ENCODE data around the gene CHMP3.

DNA sequence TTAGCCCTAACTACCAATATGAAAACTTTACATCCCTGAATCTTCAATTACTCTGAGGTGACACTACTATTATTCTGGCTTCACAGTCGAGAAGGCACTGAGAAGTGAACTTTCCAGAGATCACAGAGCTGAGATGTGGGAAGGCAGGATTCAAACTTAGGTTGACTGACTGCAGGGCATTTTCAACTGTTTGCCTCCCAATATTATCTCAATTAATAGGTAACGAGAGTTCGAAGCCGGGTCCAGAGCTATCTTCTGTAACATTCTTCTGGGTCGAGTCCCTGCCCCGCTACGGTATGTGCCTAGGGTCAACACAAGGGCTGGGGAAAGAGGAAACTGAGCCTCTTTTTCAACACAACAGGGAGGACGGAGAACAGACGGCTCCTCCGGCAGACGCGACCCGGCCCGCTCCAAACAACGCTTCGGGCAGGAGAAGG lies 740 bp downstream of the CHMP3 start:
- TF ChIP-seq, protein P1, sequence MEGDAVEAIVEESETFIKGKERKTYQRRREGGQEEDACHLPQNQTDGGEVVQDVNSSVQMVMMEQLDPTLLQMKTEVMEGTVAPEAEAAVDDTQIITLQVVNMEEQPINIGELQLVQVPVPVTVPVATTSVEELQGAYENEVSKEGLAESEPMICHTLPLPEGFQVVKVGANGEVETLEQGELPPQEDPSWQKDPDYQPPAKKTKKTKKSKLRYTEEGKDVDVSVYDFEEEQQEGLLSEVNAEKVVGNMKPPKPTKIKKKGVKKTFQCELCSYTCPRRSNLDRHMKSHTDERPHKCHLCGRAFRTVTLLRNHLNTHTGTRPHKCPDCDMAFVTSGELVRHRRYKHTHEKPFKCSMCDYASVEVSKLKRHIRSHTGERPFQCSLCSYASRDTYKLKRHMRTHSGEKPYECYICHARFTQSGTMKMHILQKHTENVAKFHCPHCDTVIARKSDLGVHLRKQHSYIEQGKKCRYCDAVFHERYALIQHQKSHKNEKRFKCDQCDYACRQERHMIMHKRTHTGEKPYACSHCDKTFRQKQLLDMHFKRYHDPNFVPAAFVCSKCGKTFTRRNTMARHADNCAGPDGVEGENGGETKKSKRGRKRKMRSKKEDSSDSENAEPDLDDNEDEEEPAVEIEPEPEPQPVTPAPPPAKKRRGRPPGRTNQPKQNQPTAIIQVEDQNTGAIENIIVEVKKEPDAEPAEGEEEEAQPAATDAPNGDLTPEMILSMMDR (IDR thresholded peaks at IDR 0.05): no peak
- no peak for TF ChIP-seq RAD21 (IDR thresholded peaks at IDR 0.05; ENCODE audit: low read length)
- no peak for TF ChIP-seq YY1 (IDR thresholded peaks at IDR 0.05; ENCODE audit: low read depth)
- TF ChIP-seq EP300 (IDR thresholded peaks at IDR 0.05; ENCODE audit: borderline replicate concordance in 1 of 2, low read depth in 1 of 2, low read length in 1 of 2): no peak
- peak; percentile 16; the same call in 1 of the 2 replicates for TF ChIP-seq POLR2AphosphoS5 (IDR thresholded peaks at IDR 0.05; ENCODE audit: low read depth, low read length)
- no peak for TF ChIP-seq RCOR1 (IDR thresholded peaks at IDR 0.05; ENCODE audit: low read length)
- TF ChIP-seq MXI1 (IDR thresholded peaks at IDR 0.05; ENCODE audit: low read depth, low read length): 0 out of 2 replicates have a peak, but pooled peaks have one; percentile 4
- no peak for TF ChIP-seq EZH2phosphoT487 (IDR thresholded peaks at IDR 0.05; ENCODE audit: borderline replicate concordance, low read depth)
- TF ChIP-seq, protein P2, sequence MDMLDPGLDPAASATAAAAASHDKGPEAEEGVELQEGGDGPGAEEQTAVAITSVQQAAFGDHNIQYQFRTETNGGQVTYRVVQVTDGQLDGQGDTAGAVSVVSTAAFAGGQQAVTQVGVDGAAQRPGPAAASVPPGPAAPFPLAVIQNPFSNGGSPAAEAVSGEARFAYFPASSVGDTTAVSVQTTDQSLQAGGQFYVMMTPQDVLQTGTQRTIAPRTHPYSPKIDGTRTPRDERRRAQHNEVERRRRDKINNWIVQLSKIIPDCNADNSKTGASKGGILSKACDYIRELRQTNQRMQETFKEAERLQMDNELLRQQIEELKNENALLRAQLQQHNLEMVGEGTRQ (IDR thresholded peaks at IDR 0.05; ENCODE audit: borderline replicate concordance, low read depth, low read length): no peak
